GM10847 (cell line): ENCODE data around the gene PTAFR.

Experiments
- POLR2A ChIP-seq: IDR thresholded peaks from 2 replicates; pipeline ENCODE4 v1.6.1; 2011; ENCODE audit not compliant: insufficient read length; ENCODE audit errors: extremely low read depth

Gene PTAFR

GRCh38 chr1:28190337-28190979, 14.0 kb upstream of the PTAFR start:
- TF ChIP-seq POLR2A: no peak

DNA sequence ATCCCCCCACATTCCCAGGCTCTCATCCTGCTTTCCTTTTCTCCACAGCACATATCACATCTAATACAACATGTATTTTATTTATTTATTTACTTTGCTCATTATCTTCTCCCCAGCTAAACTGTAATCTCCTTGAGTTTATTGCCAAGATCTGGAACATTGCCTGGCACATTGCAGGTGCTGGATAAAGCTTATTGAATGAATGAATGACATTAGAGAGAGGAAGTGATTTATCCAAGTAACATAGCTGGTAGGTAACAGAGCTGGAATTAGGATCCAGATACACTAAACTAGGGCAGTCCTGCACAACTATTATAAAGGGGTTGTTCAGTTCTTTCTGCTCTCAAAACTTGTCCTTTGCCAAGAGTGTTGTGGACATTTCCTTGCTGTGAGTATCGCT, 8.6 kb upstream of the PTAFR start:
- no peak for TF ChIP-seq POLR2A

- TF ChIP-seq POLR2A: no peak
These were observed 4.1 kb upstream of the PTAFR start for GRCh38 chr1:28180306-28181305.

DNA sequence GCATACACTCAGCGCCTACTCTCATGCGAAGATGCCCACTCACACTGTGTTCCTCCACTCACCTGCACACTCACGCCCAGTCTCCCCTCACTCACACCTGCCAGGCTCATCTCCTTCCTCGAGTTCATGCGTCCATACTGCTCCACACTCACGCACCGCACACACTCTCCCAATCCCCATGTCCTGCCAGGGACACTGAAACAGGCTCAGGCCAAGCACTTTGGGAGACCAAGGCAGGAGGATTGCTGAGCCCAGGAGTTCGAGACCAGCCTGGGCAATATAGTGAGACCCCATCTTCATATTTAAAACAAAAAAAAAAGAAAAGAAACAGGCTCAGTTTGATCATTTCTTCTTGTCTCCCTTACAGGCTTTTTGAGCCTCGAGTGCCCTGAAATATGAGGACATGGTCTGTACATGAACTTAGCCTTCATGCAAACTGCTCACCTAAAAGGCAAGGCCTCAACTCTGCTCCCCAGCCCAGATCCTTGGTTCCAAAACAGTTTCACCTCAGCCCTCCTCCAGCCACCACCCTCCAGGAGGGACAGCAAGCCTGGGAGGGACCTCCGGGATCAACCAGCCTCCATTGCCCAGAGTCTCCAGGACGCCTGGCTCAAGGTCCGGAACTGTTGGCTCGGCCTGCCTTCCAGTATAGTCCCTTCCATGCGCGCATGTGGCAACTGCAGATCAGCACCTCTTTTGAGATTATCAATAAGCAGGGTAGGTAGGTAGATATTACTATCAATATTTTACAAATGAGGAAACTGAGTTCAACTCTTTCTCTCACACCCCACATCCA, 2.4 kb upstream of the PTAFR start:
- TF ChIP-seq POLR2A: no peak

DNA sequence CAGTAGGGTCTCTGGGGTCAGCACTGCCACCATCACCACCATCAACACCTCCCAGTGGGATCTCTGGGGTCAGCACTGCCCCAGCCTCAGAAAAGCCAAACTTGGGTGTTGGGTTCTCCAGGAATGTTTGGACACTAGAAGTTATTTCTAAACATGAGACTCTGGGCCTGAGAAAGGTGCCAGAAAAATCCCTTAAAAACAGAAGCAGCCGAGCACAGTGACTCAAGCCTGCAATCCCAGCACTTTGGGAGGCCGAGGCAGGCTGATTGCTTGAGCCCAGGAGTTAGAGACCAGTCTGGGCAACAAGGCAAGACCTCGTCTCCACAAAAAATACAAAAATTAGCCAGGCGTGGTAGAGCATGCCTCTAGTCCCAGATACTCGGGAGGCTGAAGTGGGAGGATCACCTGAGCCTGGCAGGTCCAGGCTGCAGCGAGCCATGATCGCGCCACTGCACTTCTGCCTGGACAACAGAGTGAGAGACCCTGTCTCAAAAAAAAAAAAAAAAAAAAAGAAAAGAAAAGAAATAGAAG, 470 bp downstream of the PTAFR start:
- TF ChIP-seq POLR2A: no peak

DNA sequence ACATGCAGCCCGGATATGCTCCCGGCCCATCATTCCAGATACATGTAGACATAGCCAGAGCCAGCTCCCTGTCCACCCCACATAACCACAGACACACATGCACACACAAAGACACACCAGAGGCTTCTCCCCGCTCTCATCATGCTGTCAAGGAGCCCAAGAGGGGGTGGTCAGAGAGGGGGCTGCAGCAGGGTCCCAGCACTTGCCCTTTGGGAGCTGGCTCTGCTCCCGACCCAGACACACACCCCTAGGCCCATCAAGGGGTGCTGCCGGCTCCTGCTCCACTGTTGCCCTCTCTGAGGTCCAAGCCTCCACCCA, 2.6 kb downstream of the PTAFR start:
- TF ChIP-seq POLR2A: no peak

DNA sequence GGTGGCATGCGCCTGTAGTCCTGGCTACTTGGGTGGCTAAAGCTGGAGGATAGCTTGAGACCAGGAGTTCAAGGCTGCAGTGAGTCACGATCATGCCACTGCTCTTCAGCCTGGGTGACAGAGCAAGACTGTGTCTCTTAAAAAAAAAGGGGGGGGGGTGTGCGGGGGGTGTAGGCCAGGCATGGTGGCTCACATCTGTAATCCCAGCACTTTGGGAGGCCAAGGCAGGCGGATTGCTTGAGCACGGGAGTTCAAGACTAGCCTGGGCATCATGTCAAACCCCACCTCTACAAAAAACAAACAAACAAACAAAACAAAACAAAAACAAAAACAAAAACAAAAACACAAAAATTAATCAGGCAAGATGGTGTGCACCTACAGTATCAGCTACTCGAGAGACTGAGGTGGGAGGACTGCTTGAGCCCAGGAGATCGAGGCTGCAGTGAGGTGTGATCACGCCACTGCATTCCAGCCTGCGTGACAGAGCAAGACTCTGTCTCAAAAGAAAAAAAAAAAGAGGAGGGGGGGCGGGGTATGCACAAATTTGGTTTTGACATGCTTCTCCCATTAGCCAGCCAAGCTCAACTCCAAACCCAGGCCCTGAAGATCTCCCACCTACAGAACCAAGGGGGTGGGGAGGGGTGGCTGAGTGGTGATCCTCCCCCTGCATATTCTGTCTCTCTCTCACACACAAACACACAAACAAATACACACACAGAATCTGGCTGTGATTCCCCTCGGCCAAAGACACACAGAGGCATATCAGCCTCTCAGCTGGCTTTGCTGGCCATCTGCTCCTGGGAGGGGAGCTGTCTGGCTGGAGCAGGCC, 3.1 kb downstream of the PTAFR start:
- no peak for TF ChIP-seq POLR2A

GRCh38 chr1:28172713-28173150, 3.8 kb downstream of the PTAFR start:
- no peak for TF ChIP-seq POLR2A

- no peak for TF ChIP-seq POLR2A
These were observed 5.2 kb downstream of the PTAFR start for GRCh38 chr1:28171246-28171645.

DNA sequence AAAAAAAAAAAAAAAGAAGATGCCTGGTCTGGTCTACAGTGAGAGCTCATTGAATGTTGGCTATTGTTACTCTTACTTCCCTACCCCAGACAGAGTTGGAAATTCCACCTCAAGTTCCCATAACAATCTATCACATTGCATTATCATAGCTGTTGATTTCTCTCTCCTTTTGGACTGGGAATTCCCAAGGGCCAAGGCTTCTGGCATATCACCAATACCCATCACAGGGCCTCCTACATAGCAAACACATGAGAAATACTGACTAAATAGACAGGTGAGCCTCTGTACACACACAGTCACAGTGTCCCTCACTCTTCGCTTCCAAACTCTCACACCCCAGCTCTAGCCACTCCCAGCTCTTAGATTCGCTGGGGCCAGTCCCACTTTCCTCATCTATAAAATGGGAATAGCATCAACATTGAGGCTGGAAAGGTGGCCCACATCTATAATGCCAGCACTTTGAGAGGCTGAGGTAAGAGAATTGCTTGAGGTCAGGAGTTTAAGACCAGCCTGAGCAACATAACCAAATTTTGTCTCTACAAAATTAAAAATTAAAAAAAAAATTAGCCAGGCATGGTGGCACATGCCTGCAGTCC, 6.4 kb downstream of the PTAFR start:
- TF ChIP-seq POLR2A: no peak

- TF ChIP-seq POLR2A: no peak
These were observed 12.9 kb downstream of the PTAFR start for GRCh38 chr1:28163496-28164161.

DNA sequence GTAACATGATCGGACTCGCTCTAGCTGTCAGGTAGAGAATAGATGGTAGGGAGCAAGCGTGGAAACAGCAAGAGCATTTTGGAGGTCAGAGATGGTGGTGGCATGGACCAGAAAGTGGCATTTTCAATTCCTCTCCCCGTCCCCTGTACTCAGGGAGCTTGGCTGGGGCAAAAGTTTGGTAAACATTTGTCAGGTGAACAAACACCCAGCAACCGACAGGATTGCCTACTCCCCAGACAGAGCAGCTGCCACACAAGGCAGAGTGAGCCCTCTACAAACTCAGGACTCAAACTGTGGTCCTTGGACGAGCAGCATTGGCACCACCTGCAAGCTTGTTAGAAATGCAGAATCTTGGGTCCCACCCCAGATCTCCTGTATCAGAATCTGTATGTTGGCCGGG, 14.3 kb downstream of the PTAFR start:
- TF ChIP-seq POLR2A: no peak

DNA sequence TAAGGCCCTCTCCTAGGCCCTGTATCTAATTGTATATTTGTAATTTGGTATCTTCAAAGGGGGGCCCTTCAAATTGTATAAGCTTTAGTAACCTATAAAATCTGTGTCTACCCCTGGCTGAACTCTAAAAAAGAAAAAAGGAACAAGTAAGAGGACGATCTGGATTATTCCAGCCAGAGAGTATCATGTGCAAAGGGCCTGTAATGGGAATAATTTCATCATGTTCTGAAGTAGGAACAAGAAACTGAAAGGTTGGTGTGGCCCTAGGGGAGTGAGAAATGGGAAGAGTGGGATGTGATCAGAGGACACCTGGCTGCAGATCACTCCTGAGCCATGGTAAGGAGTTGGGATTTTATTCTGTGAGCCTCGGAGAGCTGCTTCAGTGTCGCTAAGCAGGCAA, 14.7 kb downstream of the PTAFR start:
- TF ChIP-seq POLR2A: no peak
